ENCODE measurements around the gene MMP15.

MMP15 gene

DNA sequence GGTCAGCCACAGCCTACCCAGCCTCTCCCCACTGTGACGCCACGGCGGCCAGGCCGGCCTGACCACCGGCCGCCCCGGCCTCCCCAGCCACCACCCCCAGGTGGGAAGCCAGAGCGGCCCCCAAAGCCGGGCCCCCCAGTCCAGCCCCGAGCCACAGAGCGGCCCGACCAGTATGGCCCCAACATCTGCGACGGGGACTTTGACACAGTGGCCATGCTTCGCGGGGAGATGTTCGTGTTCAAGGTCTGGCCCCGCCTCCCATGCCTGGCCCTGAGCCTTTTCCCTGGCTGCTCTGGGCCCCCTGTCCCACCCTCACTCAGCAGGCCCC is 16.0 kb downstream of the MMP15 start:
- H3K4me3 ChIP-seq (ENCODE audit: low read length) = no peak overlapping the region
- TF ChIP-seq ZNF274 (IDR thresholded peaks at IDR 0.05; ENCODE audit: low read depth, low read length) = no peak

GRCh38 chr16:58042001-58042885 is 16.7 kb downstream of the MMP15 start:
- no peak for TF ChIP-seq ZNF274 (IDR thresholded peaks at IDR 0.05; ENCODE audit: low read depth, low read length)
- H3K4me3 ChIP-seq (ENCODE audit: low read length) = no peak overlapping the region

DNA sequence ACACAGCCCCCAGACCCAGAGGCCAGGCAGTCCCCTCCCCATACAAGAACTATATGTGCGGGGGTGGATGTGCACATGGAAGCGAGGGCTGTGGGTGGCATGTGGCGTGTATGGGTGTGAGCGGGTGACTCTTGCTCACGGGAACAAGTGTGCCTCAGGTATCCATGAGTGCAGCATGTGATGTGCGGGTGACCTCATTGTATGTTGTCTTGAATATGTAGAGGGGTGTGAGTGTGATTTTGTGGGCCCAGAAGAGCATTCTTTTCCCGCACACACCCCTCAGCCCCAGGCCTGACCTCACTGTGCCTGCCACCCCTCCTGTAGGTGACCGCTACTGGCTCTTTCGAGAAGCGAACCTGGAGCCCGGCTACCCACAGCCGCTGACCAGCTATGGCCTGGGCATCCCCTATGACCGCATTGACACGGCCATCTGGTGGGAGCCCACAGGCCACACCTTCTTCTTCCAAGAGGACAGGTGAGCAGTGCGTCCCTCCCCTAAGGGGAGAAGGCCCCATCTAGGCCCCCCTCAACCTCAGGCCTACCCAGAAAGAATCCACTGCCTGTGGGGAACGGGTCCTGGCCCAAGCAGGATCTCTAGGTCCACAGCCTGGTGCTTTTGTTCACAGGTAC is 17.4 kb downstream of the MMP15 start:
- H3K4me3 ChIP-seq (ENCODE audit: low read length) = no peak overlapping the region
- TF ChIP-seq ZNF274 (IDR thresholded peaks at IDR 0.05; ENCODE audit: low read depth, low read length) = no peak

DNA sequence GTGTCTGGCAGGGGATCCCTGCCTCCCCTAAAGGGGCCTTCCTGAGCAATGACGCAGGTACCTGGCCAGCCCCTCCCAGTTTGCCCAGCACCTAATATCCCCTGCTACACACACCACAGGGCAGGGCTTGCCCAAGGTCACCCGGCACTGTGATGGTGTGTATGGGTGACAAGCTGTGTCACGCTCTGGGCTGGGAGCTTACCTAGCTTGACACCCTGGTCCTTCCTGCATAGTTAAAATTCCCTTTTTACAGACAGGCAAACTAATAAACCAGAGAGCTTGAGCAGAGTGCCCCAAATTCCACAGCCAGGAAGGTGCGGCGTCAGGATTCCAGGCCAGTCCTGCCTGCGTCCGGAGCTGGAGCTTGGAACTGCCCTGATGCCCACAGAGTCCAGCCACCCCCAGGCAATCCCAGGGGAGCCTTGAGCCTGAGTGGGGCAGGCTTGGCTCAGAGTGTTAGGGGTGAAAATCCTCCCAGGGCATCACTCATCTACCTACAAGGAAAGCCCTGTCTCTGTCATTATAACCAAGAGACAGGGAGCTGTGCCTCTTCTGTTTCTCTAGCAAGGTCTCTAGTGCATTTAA is 18.1 kb downstream of the MMP15 start:
- TF ChIP-seq ZNF274 (IDR thresholded peaks at IDR 0.05; ENCODE audit: low read depth, low read length) = no peak
- no peak overlapping the region for H3K4me3 ChIP-seq (ENCODE audit: low read length)

- H3K4me3 ChIP-seq (ENCODE audit: low read length) = no peak overlapping the region
- no peak for TF ChIP-seq ZNF274 (IDR thresholded peaks at IDR 0.05; ENCODE audit: low read depth, low read length)
Measured at GRCh38 chr16:58044266-58045019, 18.9 kb downstream of the MMP15 start.

- TF ChIP-seq ZNF274 (IDR thresholded peaks at IDR 0.05; ENCODE audit: low read depth, low read length) = no peak
- H3K4me3 ChIP-seq (ENCODE audit: low read length) = no peak overlapping the region
Measured at GRCh38 chr16:58045096-58045495, 19.5 kb downstream of the MMP15 start.

GRCh38 chr16:58046054-58046881 is 20.7 kb downstream of the MMP15 start:
- no peak overlapping the region for H3K4me3 ChIP-seq (ENCODE audit: low read length)

DNA sequence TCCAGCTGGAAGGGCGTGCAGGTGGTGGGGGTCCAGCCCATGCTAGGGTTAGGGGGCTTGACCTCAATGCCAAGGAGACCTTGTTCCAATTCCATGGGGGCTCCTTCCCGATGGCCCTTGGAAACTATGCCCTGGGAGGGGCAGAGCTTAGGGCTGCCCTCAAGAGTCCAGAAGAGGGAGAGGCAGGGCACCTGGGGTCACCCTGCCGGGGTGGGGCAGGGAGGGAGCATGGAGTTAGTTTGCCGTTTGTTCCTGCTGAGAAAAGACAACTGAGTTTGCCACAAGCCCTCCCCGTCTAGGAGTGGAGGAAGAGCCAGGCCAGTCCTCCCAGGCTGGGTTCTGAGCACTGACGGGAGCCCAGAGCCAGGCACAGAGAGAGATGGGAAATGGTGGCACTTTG is 21.4 kb downstream of the MMP15 start:
- H3K4me3 ChIP-seq (ENCODE audit: low read length) = no peak overlapping the region
- no peak for TF ChIP-seq ZNF274 (IDR thresholded peaks at IDR 0.05; ENCODE audit: low read depth, low read length)

More at GRCh38 chr16:58046054-58046881, 20.7 kb downstream of the MMP15 start:
- TF ChIP-seq ZNF274 (IDR thresholded peaks at IDR 0.05; ENCODE audit: low read depth, low read length) = no peak

- no peak overlapping the region for H3K4me3 ChIP-seq (ENCODE audit: low read length)
- TF ChIP-seq ZNF274 (IDR thresholded peaks at IDR 0.05; ENCODE audit: low read depth, low read length) = no peak
Measured at GRCh38 chr16:58047557-58048348, 22.2 kb downstream of the MMP15 start.

GRCh38 chr16:58048494-58049231 is 23.1 kb downstream of the MMP15 start:
- no peak for TF ChIP-seq ZNF274 (IDR thresholded peaks at IDR 0.05; ENCODE audit: low read depth, low read length)
- H3K4me3 ChIP-seq (ENCODE audit: low read length) = no peak overlapping the region

- no peak for TF ChIP-seq ZNF274 (IDR thresholded peaks at IDR 0.05; ENCODE audit: low read depth, low read length)
- H3K4me3 ChIP-seq (ENCODE audit: low read length) = no peak overlapping the region
Measured at GRCh38 chr16:58049232-58050185, 24.0 kb downstream of the MMP15 start.
